GM12878 (cell line): ENCODE results near the gene ATP2A3. TPM values are rescaled to one million over a fixed set of nuclear protein-coding genes. Genes with fewer than 3 reads are reported as not detected.

Experiments used
- ATF2 ChIP-seq: IDR thresholded peaks from 2 replicates; pipeline ENCODE4 v1.6.1; 2012; ENCODE audit warnings: low read length, inconsistent platforms
- E2F8 ChIP-seq: fragments of 450-650 bp; IDR thresholded peaks from 2 replicates; pipeline ENCODE4 v1.6.1; 2018; ENCODE audit warnings: mild to moderate bottlenecking, low read depth, moderate library complexity; ENCODE audit not compliant: partially characterized antibody
- NFYB ChIP-seq: IDR thresholded peaks from 2 replicates; pipeline ENCODE4 v1.6.1; 2011; ENCODE audit warnings: low read depth, mild to moderate bottlenecking, low read length, improper control_type of control experiment, moderate library complexity; ENCODE audit not compliant: insufficient read depth
- SMARCA5 ChIP-seq: fragments of 450-650 bp; IDR thresholded peaks from 2 replicates; pipeline ENCODE4 v1.6.1; 2017; ENCODE audit warnings: mild to moderate bottlenecking
- SREBF1 ChIP-seq: IDR thresholded peaks from 2 replicates; pipeline ENCODE4 v1.6.1; 2012; ENCODE audit warnings: mild to moderate bottlenecking, low read length
- SUPT20H ChIP-seq: IDR thresholded peaks from 2 replicates; pipeline ENCODE4 v1.6.1; 2011; ENCODE audit warnings: low read depth, mild to moderate bottlenecking, low read length, moderate library complexity, borderline replicate concordance; ENCODE audit not compliant: control insufficient read depth
- USF1 ChIP-seq: IDR thresholded peaks from 2 replicates; pipeline ENCODE4 v1.6.1; 2011; ENCODE audit warnings: borderline replicate concordance, low read depth, mild to moderate bottlenecking, moderate library complexity, mixed read lengths, low read length; ENCODE audit not compliant: insufficient read depth; ENCODE audit errors: extremely low read length
- polyA plus RNA-seq, 11 experiments: library from polyadenylated mRNA; depleted of rRNA in 4 of 11; unstranded in 6 of 11; stranded (reverse) in 5 of 11; fragments of >200 nt; fragmentation: Nextera tagmentation in 4 of 11; fragmentation: Illumina TruSeq in 1 of 11; extraction: Ambion mirVana in 4 of 11; extraction: Trizol in 1 of 11; gene quantifications; 1 replicate in 1 of 11; 2 replicates in 10 of 11; pipeline versions ENCODE4 v1.2.1 to v1.2.3, GENCODE V29; 2011 to 2016; ENCODE audit warnings: inconsistent platforms in 2 of 11, missing spikeins in 2 of 11, low read depth in 1 of 11
- total RNA-seq, 4 experiments: library from RNA; depleted of rRNA in 3 of 4; stranded (reverse); fragments of >200 nt in 3 of 4; fragmentation: Illumina TruSeq in 1 of 4; extraction: Trizol in 1 of 4; gene quantifications; 2 replicates each; pipeline versions ENCODE4 v1.2.1 to v1.2.3, GENCODE V29; 2013 to 2021

Gene ATP2A3
- total and polyA plus RNA-seq, 10 of the 15 experiments (the other 5 are each of a cell fraction or from before 2014, with no cell fraction given), result 1.0 to 99.2 (median 37.9) TPM

- TF ChIP-seq NFYB, result no peak
- no peak for TF ChIP-seq ATF2
- no peak for TF ChIP-seq E2F8
- TF ChIP-seq SREBF1, result no peak
- TF ChIP-seq SUPT20H, result no peak
- no peak for TF ChIP-seq USF1
- no peak for TF ChIP-seq SMARCA5
Observed at GRCh38 chr17:3960764-3961163, 3.5 kb downstream of the ATP2A3 start (continued).
